Astrocyte (in vitro differentiated cells and primary cell): Measurements from ENCODE around the gene MACROH2A1. TPM values are rescaled to one million over a fixed set of nuclear protein-coding genes. Genes with fewer than 3 reads are reported as not detected.

Source experiments
- DNase-seq: peaks from one replicate; pipeline ENCODE4 v3.0.0-alpha.2; 2010; ENCODE audit warnings: low read depth
- FAIRE-seq: peaks from 2 replicates; lab custom pipeline; 2011; peaks lifted over from hg19 to GRCh38; lab: Jason Lieb, UNC
- H2AFZ ChIP-seq: 2 replicates; pipeline ENCODE4 v1.6.0; 2012; ENCODE audit warnings: low read depth, low read length, inconsistent platforms
- H3K27ac ChIP-seq: 2 replicates; pipeline ENCODE4 v1.5.1; 2011; ENCODE audit warnings: low read depth, low read length, inconsistent platforms
- H3K27me3 ChIP-seq: 2 replicates; pipeline ENCODE4 v1.6.0; 2011; ENCODE audit warnings: low read length, inconsistent platforms; ENCODE audit not compliant: insufficient read depth
- H3K36me3 ChIP-seq: 2 replicates; pipeline ENCODE4 v1.5.1; 2011; ENCODE audit warnings: low read length, inconsistent platforms; ENCODE audit not compliant: insufficient read depth
- H3K4me1 ChIP-seq: 2 replicates; pipeline ENCODE4 v1.5.1; 2011; ENCODE audit warnings: low read length, inconsistent platforms; ENCODE audit not compliant: insufficient read depth
- H3K4me2 ChIP-seq: 2 replicates; pipeline ENCODE4 v1.6.0; 2012; ENCODE audit warnings: low read length, inconsistent platforms
- H3K4me3 ChIP-seq: 2 replicates; pipeline ENCODE4 v1.5.1; 2011; ENCODE audit warnings: low read depth, mild to moderate bottlenecking, low read length, inconsistent platforms; ENCODE audit not compliant: insufficient read depth
- H3K79me2 ChIP-seq: 2 replicates; pipeline ENCODE4 v1.6.0; 2012; ENCODE audit warnings: mild to moderate bottlenecking, low read length, inconsistent platforms; ENCODE audit not compliant: insufficient read depth
- H3K9ac ChIP-seq: 2 replicates; pipeline ENCODE4 v1.6.0; 2012; ENCODE audit warnings: mild to moderate bottlenecking, low read length, inconsistent platforms
- H3K9me3 ChIP-seq: 2 replicates; pipeline ENCODE4 v1.5.1; 2012; ENCODE audit warnings: low read depth, mild to moderate bottlenecking, low read length, inconsistent platforms; ENCODE audit not compliant: insufficient read depth
- H4K20me1 ChIP-seq: 2 replicates; pipeline ENCODE4 v1.6.0; 2012; ENCODE audit warnings: low read length, inconsistent platforms; ENCODE audit not compliant: insufficient read depth
- H3K27ac Mint-ChIP-seq: one replicate; pipeline ENCODE4 v1.8.0; 2021; ENCODE audit warnings: mild to moderate bottlenecking, mixed read lengths; ENCODE audit not compliant: unreplicated experiment
- H3K27me3 Mint-ChIP-seq: one replicate; pipeline ENCODE4 v1.8.0; 2021; ENCODE audit warnings: low read depth, mixed read lengths; ENCODE audit not compliant: unreplicated experiment
- H3K36me3 Mint-ChIP-seq: one replicate; pipeline ENCODE4 v1.8.0; 2021; ENCODE audit warnings: low read depth, mixed read lengths; ENCODE audit not compliant: unreplicated experiment
- H3K4me1 Mint-ChIP-seq: one replicate; pipeline ENCODE4 v1.8.0; 2021; ENCODE audit warnings: low read depth, mixed read lengths; ENCODE audit not compliant: unreplicated experiment
- H3K4me3 Mint-ChIP-seq: one replicate; pipeline ENCODE4 v1.8.0; 2021; ENCODE audit warnings: mild to moderate bottlenecking, moderate library complexity, mixed read lengths; ENCODE audit not compliant: unreplicated experiment
- H3K9me3 Mint-ChIP-seq: one replicate; pipeline ENCODE4 v1.8.0; 2021; ENCODE audit warnings: mild to moderate bottlenecking, mixed read lengths; ENCODE audit not compliant: unreplicated experiment
- EZH2 ChIP-seq: IDR thresholded peaks from 2 replicates; pipeline ENCODE4 v1.6.1; 2012; ENCODE audit warnings: mild to moderate bottlenecking, low read length, inconsistent platforms; ENCODE audit not compliant: insufficient read depth
- total RNA-seq: library from RNA; stranded (reverse); gene quantifications from 2 replicates; pipeline ENCODE4 v1.2.1, GENCODE V29; 2021
- TF ChIP-seq, protein P1 (sequence below): IDR thresholded peaks from 2 replicates; pipeline ENCODE4 v1.5.1; 2011; ENCODE audit warnings: low read depth, mild to moderate bottlenecking, inconsistent platforms, low read length, moderate library complexity; ENCODE audit not compliant: insufficient read depth

MACROH2A1 gene
- total RNA-seq, 1 donor from 2014 or later: 143 TPM

DNA sequence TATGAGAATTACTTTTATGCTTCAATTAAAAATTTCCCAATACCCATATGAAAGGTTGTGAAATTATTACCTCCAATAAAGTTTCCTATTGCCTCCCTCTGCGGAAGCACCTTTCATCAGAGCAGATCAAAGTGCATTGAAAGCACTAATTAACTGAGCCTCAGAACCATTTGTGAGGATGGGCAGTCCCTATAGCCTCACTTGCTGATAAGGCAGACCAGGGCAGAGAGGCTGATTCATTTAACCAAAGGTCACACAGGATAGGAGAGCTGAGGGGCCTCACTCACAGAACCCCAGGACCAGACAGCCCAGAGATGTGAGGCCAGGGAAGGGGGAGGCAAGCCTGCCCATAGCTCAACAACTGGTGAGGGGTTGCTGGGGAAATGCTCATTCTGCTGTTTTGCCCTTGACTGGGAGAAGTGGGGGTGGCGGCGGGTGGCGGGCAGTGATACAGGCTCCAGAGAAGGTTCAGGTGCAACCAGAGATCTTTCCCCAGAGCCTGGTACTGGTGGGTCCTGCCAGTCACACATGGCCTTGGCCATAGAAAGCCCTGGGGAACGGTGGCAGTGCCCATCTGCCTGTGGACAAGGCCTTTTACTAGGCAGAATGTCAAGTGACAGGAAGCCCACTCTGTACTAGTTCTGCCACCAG is 57.9 kb downstream of the MACROH2A1 start:
- Mint-ChIP-seq H3K4me3 (no peak overlapping the region), H3K36me3 (peaks cover 31% of the 10 kb centered on the region), H3K9me3 (peaks cover under 1% of the 10 kb centered on the region), H3K27me3 (no peaks in the 10 kb centered on the region), H3K27ac (no peak overlapping the region), H3K4me1 (peaks cover 13% of the 10 kb centered on the region)
- TF ChIP-seq, protein P1, sequence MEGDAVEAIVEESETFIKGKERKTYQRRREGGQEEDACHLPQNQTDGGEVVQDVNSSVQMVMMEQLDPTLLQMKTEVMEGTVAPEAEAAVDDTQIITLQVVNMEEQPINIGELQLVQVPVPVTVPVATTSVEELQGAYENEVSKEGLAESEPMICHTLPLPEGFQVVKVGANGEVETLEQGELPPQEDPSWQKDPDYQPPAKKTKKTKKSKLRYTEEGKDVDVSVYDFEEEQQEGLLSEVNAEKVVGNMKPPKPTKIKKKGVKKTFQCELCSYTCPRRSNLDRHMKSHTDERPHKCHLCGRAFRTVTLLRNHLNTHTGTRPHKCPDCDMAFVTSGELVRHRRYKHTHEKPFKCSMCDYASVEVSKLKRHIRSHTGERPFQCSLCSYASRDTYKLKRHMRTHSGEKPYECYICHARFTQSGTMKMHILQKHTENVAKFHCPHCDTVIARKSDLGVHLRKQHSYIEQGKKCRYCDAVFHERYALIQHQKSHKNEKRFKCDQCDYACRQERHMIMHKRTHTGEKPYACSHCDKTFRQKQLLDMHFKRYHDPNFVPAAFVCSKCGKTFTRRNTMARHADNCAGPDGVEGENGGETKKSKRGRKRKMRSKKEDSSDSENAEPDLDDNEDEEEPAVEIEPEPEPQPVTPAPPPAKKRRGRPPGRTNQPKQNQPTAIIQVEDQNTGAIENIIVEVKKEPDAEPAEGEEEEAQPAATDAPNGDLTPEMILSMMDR: no peak
- no peak for TF ChIP-seq EZH2
- no peak overlapping the region for H3K4me3 ChIP-seq
- H4K20me1 ChIP-seq: peaks cover 32% of the 10 kb centered on the region
- no peak overlapping the region for H2AFZ ChIP-seq
- H3K9ac ChIP-seq: no peak overlapping the region
- DNase-seq (no peak), FAIRE-seq (no peak)
- peaks cover 16% of the 10 kb centered on the region for H3K4me1 ChIP-seq
- no peak overlapping the region for H3K27ac ChIP-seq
- no peaks in the 10 kb centered on the region for H3K9me3 ChIP-seq
- no peaks in the 10 kb centered on the region for H3K79me2 ChIP-seq
- peaks cover 63% of the 10 kb centered on the region for H3K36me3 ChIP-seq
- H3K27me3 ChIP-seq: no peaks in the 10 kb centered on the region
- H3K4me2 ChIP-seq: no peak overlapping the region

DNA sequence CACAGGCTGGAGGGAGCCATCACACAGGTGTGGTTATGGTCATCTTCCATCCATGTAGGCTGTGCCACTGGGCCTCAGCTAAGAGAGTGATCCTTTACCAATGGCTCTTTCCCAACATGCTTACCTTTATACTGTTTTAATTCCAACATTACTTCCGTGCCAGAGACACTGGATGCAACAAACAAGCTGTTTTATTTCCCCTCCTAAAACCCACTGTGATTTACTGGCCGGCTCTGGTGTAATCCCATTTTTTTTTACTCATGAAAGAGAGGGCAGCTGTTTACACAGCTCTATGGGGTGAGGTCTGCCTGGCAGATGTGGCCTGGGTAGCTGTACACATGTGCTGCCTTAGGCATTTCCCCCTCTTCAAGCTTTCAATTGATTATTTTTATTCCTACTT is 58.5 kb downstream of the MACROH2A1 start:
- Mint-ChIP-seq H3K9me3 (no peaks in the 10 kb centered on the region), H3K4me3 (no peak overlapping the region), H3K27ac (no peak overlapping the region), H3K4me1 (peaks cover 13% of the 10 kb centered on the region), H3K27me3 (no peaks in the 10 kb centered on the region), H3K36me3 (peaks cover 32% of the 10 kb centered on the region)
- H3K79me2 ChIP-seq: no peaks in the 10 kb centered on the region
- no peak overlapping the region for H3K4me2 ChIP-seq
- H3K4me1 ChIP-seq: peaks cover 16% of the 10 kb centered on the region
- no peak overlapping the region for H2AFZ ChIP-seq
- no peak overlapping the region for H3K9ac ChIP-seq
- no peak overlapping the region for H3K27ac ChIP-seq
- FAIRE-seq (no peak), DNase-seq (no peak)
- H3K4me3 ChIP-seq: no peak overlapping the region
- no peaks in the 10 kb centered on the region for H3K27me3 ChIP-seq
- peaks cover 60% of the 10 kb centered on the region for H3K36me3 ChIP-seq
- no peaks in the 10 kb centered on the region for H3K9me3 ChIP-seq
- peaks cover 37% of the 10 kb centered on the region for H4K20me1 ChIP-seq
- no peak for TF ChIP-seq EZH2
- TF ChIP-seq, protein P1: no peak

DNA sequence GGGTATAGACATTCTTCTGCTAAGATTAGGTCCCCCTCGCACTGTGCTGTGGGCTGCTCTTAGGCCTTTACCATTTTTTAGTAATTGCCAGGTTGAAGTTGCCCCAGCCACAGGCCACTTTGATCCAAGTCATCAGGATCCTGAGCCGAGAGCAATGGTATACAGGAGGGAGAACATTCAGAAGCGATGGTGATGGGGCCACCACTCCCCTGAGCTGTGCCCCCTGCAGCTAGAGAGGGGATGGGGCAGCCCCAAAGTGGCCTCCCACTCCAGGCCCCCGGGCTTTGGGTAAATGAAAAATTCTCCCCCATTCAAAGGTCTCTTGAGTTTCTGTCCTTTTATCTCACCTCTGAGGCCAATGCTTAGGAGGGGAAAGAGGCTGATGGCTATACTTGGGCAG is 59.4 kb downstream of the MACROH2A1 start:
- peaks cover 12% of the 10 kb centered on the region for H3K4me1 ChIP-seq
- H3K27me3 Mint-ChIP-seq: no peaks in the 10 kb centered on the region
- H3K27ac ChIP-seq: no peak overlapping the region
- TF ChIP-seq, protein P1: no peak
- no peak for TF ChIP-seq EZH2
- H3K9me3 Mint-ChIP-seq: no peaks in the 10 kb centered on the region
- H3K4me3 ChIP-seq: no peak overlapping the region
- H3K9ac ChIP-seq: no peak overlapping the region
- H3K79me2 ChIP-seq: no peaks in the 10 kb centered on the region
- H3K27me3 ChIP-seq: no peaks in the 10 kb centered on the region
- peaks cover 56% of the 10 kb centered on the region for H3K36me3 ChIP-seq
- no peaks in the 10 kb centered on the region for H3K9me3 ChIP-seq
- peaks cover 11% of the 10 kb centered on the region for H3K4me1 Mint-ChIP-seq
- no peak for DNase-seq
- peaks cover 47% of the 10 kb centered on the region for H4K20me1 ChIP-seq
- no peak for FAIRE-seq
- H2AFZ ChIP-seq: no peak overlapping the region
- H3K27ac Mint-ChIP-seq: no peak overlapping the region
- H3K4me2 ChIP-seq: no peak overlapping the region
- no peak overlapping the region for H3K4me3 Mint-ChIP-seq
- peaks cover 31% of the 10 kb centered on the region for H3K36me3 Mint-ChIP-seq
